Smooth muscle cell (in vitro differentiated cells): ENCODE data around the gene HLA-DMA. TPM values are rescaled to one million over a fixed set of nuclear protein-coding genes. Genes with fewer than 3 reads are reported as not detected.

Experiments
- DNase-seq: peaks from one replicate; lab custom pipeline; 2025; ENCODE audit not compliant: unreplicated experiment; lab: John Stamatoyannopoulos, UW
- H2AFZ ChIP-seq: fragments of 200-600 bp; sonication (generic); 2 replicates; pipeline ENCODE4 v1.6.0; 2016; ENCODE audit warnings: antibody characterized with exemption, low read depth, mild to moderate bottlenecking
- H3F3A ChIP-seq: fragments of 200-600 bp; sonication (generic); 2 replicates; pipeline ENCODE4 v1.6.0; 2017; ENCODE audit warnings: antibody characterized with exemption, low read depth
- H3K27ac ChIP-seq: fragments of 200-600 bp; sonication (generic); 2 replicates; pipeline ENCODE4 v1.5.1; 2016; ENCODE audit warnings: low read depth, mild to moderate bottlenecking
- H3K27me3 ChIP-seq: fragments of 200-600 bp; sonication (generic); 2 replicates; pipeline ENCODE4 v1.6.1; 2016; ENCODE audit warnings: low read depth, mild to moderate bottlenecking
- H3K36me3 ChIP-seq: fragments of 200-600 bp; sonication (generic); 2 replicates; pipeline ENCODE4 v1.5.1; 2016; ENCODE audit warnings: low read depth
- H3K4me1 ChIP-seq: fragments of 200-600 bp; sonication (generic); 2 replicates; pipeline ENCODE4 v1.5.1; 2016; ENCODE audit warnings: low read depth
- H3K4me2 ChIP-seq: fragments of 200-600 bp; sonication (generic); 2 replicates; pipeline ENCODE4 v1.6.0; 2016; ENCODE audit warnings: mild to moderate bottlenecking
- H3K4me3 ChIP-seq: fragments of 200-600 bp; sonication (generic); 2 replicates; pipeline ENCODE4 v1.5.1; 2016; ENCODE audit warnings: mild to moderate bottlenecking
- H3K79me2 ChIP-seq: fragments of 200-600 bp; sonication (generic); 2 replicates; pipeline ENCODE4 v1.6.0; 2016; ENCODE audit warnings: low read depth, mild to moderate bottlenecking
- H3K9ac ChIP-seq: fragments of 200-600 bp; sonication (generic); 2 replicates; pipeline ENCODE4 v1.6.0; 2016; ENCODE audit warnings: low read depth
- H3K9me3 ChIP-seq: fragments of 200-600 bp; sonication (generic); replicated peaks from 2 replicates; pipeline ENCODE4 v1.5.1; 2016; ENCODE audit warnings: low read depth
- H4K20me1 ChIP-seq: fragments of 200-600 bp; sonication (generic); 2 replicates; pipeline ENCODE4 v1.6.0; 2016; ENCODE audit warnings: low read depth
- WGBS: methylation state at CpG from one replicate; pipeline ENCODE4 v1.1.7; 2016; ENCODE audit warnings: low lambda C conversion rate; 5-methylcytosine and 5-hydroxymethylcytosine counted together
- polyA plus RNA-seq: library from polyadenylated mRNA; unstranded; fragments of >200 nt; fragmentation: Nextera tagmentation; extraction: Ambion mirVana; gene quantifications from 2 replicates; pipeline ENCODE4 v1.2.1, GENCODE V29; 2016
- total RNA-seq: library from RNA; depleted of rRNA; stranded (reverse); fragments of >200 nt; gene quantifications from 2 replicates; pipeline ENCODE4 v1.2.3, GENCODE V29; 2014
- TF ChIP-seq, protein P1 (sequence below): fragments of 200-600 bp; sonication (generic); IDR thresholded peaks from 2 replicates; pipeline ENCODE4 v1.5.1; 2017; ENCODE audit warnings: borderline replicate concordance, mild to moderate bottlenecking, antibody characterized with exemption; ENCODE audit not compliant: insufficient read depth, poor library complexity, severe bottlenecking

HLA-DMA gene
- total RNA-seq, result 0.90 and 3.1 TPM in 2 replicates
- 4.0 and 4.8 TPM in 2 replicates for polyA plus RNA-seq

DNA sequence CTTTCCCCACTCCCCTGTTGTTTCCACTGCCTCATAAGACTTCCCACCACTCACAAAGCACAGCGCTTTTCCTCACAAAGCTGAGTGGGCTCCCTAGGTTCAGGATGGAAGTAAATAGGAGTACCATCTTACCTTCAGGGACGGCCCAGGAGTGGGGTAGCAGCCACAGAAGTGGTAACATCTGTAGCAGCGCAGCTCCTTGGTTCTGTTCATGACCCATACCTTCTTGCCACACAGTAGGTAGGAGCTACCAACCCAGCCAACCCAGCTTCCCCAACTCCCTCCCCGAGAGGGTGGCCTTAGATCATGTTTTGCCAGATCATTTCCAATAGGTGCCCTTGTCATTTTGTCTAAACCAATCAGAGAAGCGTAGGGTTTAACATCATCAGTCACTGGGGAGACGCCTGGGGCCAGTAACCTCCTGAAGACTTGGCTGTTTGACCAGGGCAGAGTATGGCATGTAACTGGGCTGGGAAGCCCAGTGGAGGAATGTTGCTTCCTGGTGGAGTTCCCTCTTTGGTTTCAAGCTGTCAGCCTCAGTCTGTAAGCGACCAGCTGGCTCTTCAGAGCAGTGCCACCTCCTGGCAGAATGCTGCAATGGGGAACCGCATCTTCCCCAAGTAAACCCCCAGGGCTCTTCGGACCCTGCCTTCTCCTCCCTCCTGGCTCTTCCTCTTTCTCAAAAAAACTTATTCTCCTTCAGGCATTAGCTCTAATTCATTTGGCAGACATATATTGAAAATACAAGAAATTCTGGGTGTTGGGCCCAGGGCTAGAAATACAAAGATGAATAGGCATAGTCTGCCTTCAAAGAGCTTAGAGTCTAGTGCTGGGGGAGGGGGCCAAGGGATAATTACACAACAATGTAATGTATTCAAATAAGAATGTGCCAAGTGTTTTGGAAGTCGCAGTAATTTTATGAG lies at the start of gene HLA-DMA:
HLA-DMA (minus strand) TSS at position 281 of the 923 bp plus-strand sequence; CDS start at position 220, 61 bp downstream.
- no peak within 1 kb of the TSS for H3K9ac ChIP-seq
- no peak within 1 kb of the TSS for H3K4me3 ChIP-seq
- no peaks in the 10 kb centered on the region for H3K4me1 ChIP-seq
- H3K27me3 ChIP-seq, result no peaks in the 10 kb centered on the region
- no peaks in the 10 kb centered on the region for H3K79me2 ChIP-seq
- H3K9me3 ChIP-seq, result no peaks in the 10 kb centered on the region
- no peak within 1 kb of the TSS for H3K27ac ChIP-seq
- H3K4me2 ChIP-seq, result peak within 1 kb of the TSS; percentile 49
- WGBS, result 47% methylated on average over 10 of the region's 10 CpGs
- peak; percentile 22 for DNase-seq
- H2AFZ ChIP-seq, result peak within 1 kb of the TSS; percentile 48
- H3K36me3 ChIP-seq, result no peaks in the 10 kb centered on the region
- H4K20me1 ChIP-seq, result no peaks in the 10 kb centered on the region
- no peaks in the 10 kb centered on the region for H3F3A ChIP-seq
- TF ChIP-seq, protein P1, sequence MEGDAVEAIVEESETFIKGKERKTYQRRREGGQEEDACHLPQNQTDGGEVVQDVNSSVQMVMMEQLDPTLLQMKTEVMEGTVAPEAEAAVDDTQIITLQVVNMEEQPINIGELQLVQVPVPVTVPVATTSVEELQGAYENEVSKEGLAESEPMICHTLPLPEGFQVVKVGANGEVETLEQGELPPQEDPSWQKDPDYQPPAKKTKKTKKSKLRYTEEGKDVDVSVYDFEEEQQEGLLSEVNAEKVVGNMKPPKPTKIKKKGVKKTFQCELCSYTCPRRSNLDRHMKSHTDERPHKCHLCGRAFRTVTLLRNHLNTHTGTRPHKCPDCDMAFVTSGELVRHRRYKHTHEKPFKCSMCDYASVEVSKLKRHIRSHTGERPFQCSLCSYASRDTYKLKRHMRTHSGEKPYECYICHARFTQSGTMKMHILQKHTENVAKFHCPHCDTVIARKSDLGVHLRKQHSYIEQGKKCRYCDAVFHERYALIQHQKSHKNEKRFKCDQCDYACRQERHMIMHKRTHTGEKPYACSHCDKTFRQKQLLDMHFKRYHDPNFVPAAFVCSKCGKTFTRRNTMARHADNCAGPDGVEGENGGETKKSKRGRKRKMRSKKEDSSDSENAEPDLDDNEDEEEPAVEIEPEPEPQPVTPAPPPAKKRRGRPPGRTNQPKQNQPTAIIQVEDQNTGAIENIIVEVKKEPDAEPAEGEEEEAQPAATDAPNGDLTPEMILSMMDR, result peak; percentile 54

DNA sequence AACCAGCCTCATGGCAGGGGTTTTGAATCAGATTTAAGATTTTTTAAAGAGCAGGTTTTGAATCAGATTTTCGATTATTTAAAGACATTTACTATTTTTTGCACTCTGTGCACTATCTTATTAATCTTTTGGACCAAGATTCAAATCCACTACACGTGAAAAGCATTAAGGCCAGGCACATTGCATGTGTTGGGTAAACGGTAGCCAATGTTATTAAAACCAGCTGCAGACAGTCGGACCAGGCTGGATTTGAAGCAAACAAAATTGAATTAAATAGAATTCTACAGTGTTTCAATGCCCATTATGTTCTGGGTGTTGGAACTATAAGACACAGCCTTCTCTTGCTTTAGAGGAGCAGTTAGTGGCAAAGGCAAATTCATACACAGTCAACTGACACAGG lies 48.8 kb upstream of the HLA-DMA start:
- WGBS, result 88% methylated on average over 4 of the region's 4 CpGs
- H3K27me3 ChIP-seq, result peaks cover 52% of the 10 kb centered on the region
- TF ChIP-seq, protein P1, result no peak

DNA sequence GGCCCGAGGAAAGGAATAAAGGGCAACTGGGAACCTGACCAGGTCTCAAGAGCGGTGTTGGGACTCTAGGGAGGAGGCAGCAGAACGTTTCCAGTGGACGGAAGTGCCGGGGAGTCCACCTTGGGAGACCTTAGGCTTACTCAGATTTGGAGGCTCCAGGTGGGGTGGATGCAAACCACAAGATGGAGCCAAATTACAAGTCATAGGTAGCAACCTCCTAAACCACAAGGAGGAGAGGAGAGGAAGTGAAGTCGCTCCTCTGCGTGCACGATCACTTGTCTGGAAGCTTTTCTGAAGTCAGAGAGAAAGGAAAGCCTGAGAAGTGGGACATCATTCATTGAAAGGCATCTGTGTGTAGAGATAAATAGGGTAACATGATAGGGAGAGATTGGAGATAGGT lies 47.2 kb upstream of the HLA-DMA start:
- Histone ChIP-seq H3F3A (no peaks in the 10 kb centered on the region), H3K27ac (no peak overlapping the region), H3K36me3 (no peaks in the 10 kb centered on the region), H3K9me3 (no peaks in the 10 kb centered on the region), H3K4me2 (no peak overlapping the region), H4K20me1 (no peaks in the 10 kb centered on the region), H2AFZ (no peak overlapping the region), H3K4me1 (no peaks in the 10 kb centered on the region), H3K79me2 (no peaks in the 10 kb centered on the region), H3K9ac (no peak overlapping the region), H3K4me3 (no peak overlapping the region), H3K27me3 (peaks cover 66% of the 10 kb centered on the region)
- TF ChIP-seq, protein P1, result peak; percentile 12
- no peak for DNase-seq
- 28% methylated on average over 8 of the region's 8 CpGs for WGBS

More for the DNA sequence above, 48.8 kb upstream of the HLA-DMA start:
- no peak overlapping the region for H3K4me2 ChIP-seq
- H3K9ac ChIP-seq, result no peak overlapping the region
- H3K36me3 ChIP-seq, result no peaks in the 10 kb centered on the region
- no peaks in the 10 kb centered on the region for H3K9me3 ChIP-seq
- no peak overlapping the region for H3K27ac ChIP-seq
- H3K79me2 ChIP-seq, result no peaks in the 10 kb centered on the region
- no peaks in the 10 kb centered on the region for H4K20me1 ChIP-seq
- H3F3A ChIP-seq, result no peaks in the 10 kb centered on the region
- H3K4me1 ChIP-seq, result no peaks in the 10 kb centered on the region
- DNase-seq, result no peak
- H2AFZ ChIP-seq, result no peak overlapping the region
- H3K4me3 ChIP-seq, result no peak overlapping the region

DNA sequence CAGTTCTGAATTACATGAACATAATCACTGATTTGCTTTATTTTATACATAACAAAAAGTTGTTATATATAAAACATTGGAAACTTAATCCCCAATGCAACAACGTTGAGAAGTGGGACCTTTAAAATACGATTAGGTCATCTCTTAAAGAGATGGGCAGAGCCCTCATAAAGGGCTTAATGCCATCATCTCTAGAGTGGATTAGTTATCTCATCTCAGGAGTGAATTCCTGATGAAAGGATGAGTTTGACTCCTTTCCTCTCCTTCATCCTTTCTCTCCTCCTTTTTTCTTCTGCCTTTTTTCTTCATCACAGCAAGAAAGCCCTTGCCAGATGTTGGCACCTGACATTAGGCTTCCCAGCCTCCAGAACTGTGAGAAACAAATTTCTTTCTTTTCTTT lies 42.6 kb upstream of the HLA-DMA start:
- Histone ChIP-seq H3K9me3 (no peaks in the 10 kb centered on the region), H3K4me3 (no peak overlapping the region), H3K27ac (no peak overlapping the region), H2AFZ (no peak overlapping the region), H3K4me1 (no peaks in the 10 kb centered on the region), H3K79me2 (no peaks in the 10 kb centered on the region), H3K36me3 (no peaks in the 10 kb centered on the region), H3K9ac (no peak overlapping the region), H3K27me3 (peaks cover 58% of the 10 kb centered on the region), H4K20me1 (no peaks in the 10 kb centered on the region), H3F3A (no peaks in the 10 kb centered on the region), H3K4me2 (no peak overlapping the region)
- 35% methylated on average over 2 of the region's 2 CpGs for WGBS
- no peak for DNase-seq
- TF ChIP-seq, protein P1, result no peak
